ENCODE results near the gene SARNP. TPM values are rescaled to one million over a fixed set of nuclear protein-coding genes. Genes with fewer than 3 reads are reported as not detected.
A peak's percentile ranks its signal among the peaks of the same experiment; 100 is the strongest.

The SARNP gene
- total and polyA plus RNA-seq, 9 of the 15 experiments (the other 6 are each of a cell fraction or from before 2014, with no cell fraction given): 70.1 to 400 (median 198) TPM

DNA sequence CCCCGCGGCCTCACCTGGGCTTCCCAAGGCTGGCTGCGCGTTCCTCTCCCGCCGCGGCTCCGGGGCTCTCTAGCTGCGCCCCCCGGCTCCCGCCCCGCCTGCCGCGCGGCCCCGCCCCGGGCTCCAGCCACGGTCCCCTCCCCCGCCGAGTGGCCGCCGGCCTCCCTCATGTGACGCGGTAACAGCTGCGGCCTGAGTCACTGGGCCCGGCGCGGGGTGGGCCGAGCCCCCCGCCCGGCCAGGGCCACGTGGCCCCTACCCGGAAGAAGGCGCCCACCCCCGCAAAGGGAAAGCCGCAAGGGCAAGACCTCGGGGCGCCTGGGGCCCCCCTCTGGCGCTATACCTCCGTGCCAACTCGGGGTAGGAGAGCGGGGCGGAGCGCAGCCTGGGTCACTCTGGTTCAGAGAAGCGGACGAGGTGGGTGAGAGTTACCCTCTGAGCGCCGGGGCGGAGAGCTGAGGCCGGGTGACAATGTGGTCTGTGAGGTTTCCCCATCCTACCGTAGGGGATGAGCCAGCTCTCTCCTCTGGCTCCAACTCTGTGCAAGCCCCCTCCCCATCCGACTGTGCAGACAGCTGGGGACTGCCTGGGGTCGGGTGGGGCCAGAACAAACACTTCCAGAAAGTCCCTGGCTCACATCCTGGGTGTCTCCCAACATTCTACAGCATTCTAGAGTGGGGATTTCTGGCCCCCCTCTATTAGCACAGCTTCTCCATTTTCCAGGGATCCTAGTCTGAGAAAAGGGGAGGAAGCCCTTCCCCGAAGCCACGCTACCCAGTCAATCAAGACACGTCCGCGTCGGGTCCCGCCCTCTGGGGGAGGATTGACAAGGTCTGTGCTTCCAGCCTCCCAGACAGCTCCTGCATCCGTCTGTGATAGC lies 88.3 kb downstream of the SARNP start, which contains the start of gene CD63 (continued):
- TF ChIP-seq E2F6 (IDR thresholded peaks at IDR 0.05; ENCODE audit: borderline replicate concordance in 1 of 2, extremely low read depth in 1 of 2, insufficient read depth in 1 of 2, insufficient read length in 1 of 2, low read depth in 1 of 2, low read length in 1 of 2, poor library complexity in 1 of 2, severe bottlenecking in 1 of 2): peak; percentile 50 to 81
- peak; percentile 71; the same call in 1 of the 2 replicates for TF ChIP-seq TOE1 (IDR thresholded peaks at IDR 0.05; ENCODE audit: borderline replicate concordance)
- TF ChIP-seq TOE1 (CRISPR knock-in tag; IDR thresholded peaks at IDR 0.05; ENCODE audit: borderline replicate concordance, low read depth): no peak
- peak; percentile 86 for TF ChIP-seq NFRKB (IDR thresholded peaks at IDR 0.05; ENCODE audit: low read depth)
- no peak for TF ChIP-seq RFX7 (CRISPR knock-in tag; IDR thresholded peaks at IDR 0.05)
- TF ChIP-seq TARDBP (IDR thresholded peaks at IDR 0.05): peak; percentile 67; the same call in 1 of the 2 replicates
- TF ChIP-seq RHOXF2B (CRISPR knock-in tag; conservative IDR thresholded peaks at IDR 0.05): no peak
- TF ChIP-seq, protein P1, sequence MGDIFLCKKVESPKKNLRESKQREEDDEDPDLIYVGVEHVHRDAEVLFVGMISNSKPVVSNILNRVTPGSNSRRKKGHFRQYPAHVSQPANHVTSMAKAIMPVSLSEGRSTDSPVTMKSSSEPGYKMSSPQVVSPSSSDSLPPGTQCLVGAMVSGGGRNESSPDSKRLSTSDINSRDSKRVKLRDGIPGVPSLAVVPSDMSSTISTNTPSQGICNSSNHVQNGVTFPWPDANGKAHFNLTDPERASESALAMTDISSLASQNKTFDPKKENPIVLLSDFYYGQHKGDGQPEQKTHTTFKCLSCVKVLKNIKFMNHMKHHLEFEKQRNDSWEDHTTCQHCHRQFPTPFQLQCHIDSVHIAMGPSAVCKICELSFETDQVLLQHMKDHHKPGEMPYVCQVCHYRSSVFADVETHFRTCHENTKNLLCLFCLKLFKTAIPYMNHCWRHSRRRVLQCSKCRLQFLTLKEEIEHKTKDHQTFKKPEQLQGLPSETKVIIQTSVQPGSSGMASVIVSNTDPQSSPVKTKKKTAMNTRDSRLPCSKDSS (IDR thresholded peaks at IDR 0.05; ENCODE audit: low read depth, partially characterized antibody): no peak
- TF ChIP-seq TCF3 (CRISPR knock-in tag; IDR thresholded peaks at IDR 0.05): no peak
- TF ChIP-seq IRF9 (tag; IDR thresholded peaks at IDR 0.05): no peak
- no peak for TF ChIP-seq BRF1 (IDR thresholded peaks at IDR 0.05; ENCODE audit: borderline replicate concordance, extremely low read depth, insufficient read length)
- TF ChIP-seq ARID4B (CRISPR knock-in tag; IDR thresholded peaks at IDR 0.05): peak; percentile 86
- no peak for TF ChIP-seq GTF2F1 (IDR thresholded peaks at IDR 0.05; ENCODE audit: low read depth, low read length)
- TF ChIP-seq, protein P2, sequence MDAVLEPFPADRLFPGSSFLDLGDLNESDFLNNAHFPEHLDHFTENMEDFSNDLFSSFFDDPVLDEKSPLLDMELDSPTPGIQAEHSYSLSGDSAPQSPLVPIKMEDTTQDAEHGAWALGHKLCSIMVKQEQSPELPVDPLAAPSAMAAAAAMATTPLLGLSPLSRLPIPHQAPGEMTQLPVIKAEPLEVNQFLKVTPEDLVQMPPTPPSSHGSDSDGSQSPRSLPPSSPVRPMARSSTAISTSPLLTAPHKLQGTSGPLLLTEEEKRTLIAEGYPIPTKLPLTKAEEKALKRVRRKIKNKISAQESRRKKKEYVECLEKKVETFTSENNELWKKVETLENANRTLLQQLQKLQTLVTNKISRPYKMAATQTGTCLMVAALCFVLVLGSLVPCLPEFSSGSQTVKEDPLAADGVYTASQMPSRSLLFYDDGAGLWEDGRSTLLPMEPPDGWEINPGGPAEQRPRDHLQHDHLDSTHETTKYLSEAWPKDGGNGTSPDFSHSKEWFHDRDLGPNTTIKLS (IDR thresholded peaks at IDR 0.05; ENCODE audit: borderline replicate concordance, low read depth): peak; percentile 92
- TF ChIP-seq RBM15 (IDR thresholded peaks at IDR 0.05; ENCODE audit: insufficient read depth, low read length): no peak
- TF ChIP-seq ZNF830 (CRISPR knock-in tag; IDR thresholded peaks at IDR 0.05): no peak
- TF ChIP-seq ZNF707 (CRISPR knock-in tag; conservative IDR thresholded peaks at IDR 0.05): no peak

All from K562 (cell line).